Smooth muscle cell of bladder (primary cell): ENCODE results near the gene LIMS2. TPM values are rescaled to one million over a fixed set of nuclear protein-coding genes. Genes with fewer than 3 reads are reported as not detected.

ENCODE experiments used
- total RNA-seq: library from RNA; depleted of rRNA; stranded (reverse); fragments of >200 nt; gene quantifications from 2 replicates; pipeline ENCODE4 v1.2.3, GENCODE V29; 2014

LIMS2 gene
- 2.8 and 3.1 TPM in 2 replicates for total RNA-seq

GRCh38 chr2:127675331-127676261, at the start of gene LIMS2:
Gene LIMS2, minus strand, starts transcription at chr2:127675530. Its CDS starts 506 bp downstream, at chr2:127675024.

DNA sequence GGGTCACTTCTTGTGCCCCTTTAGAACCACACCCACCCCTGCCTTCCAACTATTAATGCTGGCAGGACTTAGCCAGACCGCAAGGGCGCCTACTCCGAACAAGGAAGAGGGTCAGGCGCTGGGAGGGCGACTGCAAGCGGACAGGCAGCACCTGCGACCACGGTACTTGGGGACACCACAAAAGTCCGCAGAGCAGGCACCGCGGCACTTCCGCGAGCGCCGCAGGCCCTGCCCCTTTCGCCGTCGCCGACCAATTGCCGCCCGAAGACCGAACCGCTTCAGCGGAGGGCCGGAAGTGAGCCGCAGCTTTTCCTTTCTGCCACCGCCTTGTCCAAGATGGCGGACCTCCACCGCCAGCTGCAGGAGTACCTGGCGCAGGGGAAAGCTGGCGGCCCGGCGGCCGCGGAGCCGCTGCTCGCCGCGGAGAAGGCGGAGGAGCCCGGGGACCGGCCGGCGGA, 25.9 kb upstream of the LIMS2 start, which contains the start of gene SFT2D3:
SFT2D3 (plus strand) TSS at position 305 of the 458 bp plus-strand sequence; CDS start at position 337, 32 bp downstream.

DNA sequence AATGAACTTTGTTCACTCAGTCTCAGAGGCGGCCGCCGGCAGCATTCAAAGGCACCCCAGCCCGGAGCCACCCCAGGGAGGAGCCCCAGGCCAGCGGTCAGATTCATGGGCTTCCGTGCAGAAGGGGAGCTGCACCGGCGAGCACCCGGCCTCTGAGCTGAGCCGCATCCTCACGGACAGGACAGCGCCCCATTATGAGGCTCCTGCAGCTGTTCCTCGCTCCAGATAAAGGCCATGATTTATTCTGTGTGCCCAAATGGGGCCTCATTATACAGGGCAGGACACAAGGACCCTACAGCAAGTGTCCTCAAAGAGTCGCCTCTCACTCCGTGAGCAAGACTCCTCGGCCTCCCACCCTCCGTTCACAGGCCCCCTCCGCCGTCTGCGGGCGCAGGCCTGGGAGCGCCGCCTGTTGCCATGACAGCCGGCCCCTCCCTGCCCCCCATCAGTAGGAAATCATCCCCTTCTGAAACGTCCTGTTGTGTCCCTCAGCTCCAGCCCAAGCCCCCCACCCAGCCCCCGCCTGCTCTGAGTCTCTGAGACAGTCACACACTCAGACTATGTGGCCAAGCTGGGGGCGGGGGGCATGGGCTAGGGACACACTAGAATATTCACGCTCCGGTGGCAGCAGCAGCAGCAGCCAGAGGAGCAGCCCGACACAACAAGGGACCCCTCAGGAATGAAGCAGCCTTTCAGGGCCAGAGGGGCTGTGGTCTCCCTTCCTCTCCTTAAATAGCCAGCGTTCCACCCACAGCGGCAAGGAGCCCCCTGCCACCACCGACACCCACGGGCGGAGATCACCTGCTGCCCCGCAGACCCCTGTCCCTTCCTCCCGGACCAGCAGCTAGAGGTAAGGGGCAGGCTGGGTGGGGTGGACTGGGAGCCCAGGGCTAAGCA, 29.7 kb downstream of the LIMS2 start, which contains the start of gene GPR17:
GPR17 (plus strand) TSS at position 759 of the 897 bp plus-strand sequence. CDS start 4,583 bp downstream, outside the sequence.

Other genes with a start within 250 kb of the LIMS2 start
- gene IWS1, start 149.0 kb downstream of the LIMS2 start, total RNA-seq = 43.0 and 45.1 TPM in 2 replicates
- not detected in 2 replicates for gene MYO7B, start 139.8 kb downstream of the LIMS2 start, total RNA-seq
- gene GPR17, start 29.4 kb downstream of the LIMS2 start, total RNA-seq = not detected in 2 replicates
- gene SFT2D3, start 26.0 kb upstream of the LIMS2 start, total RNA-seq = 3.5 and 3.8 TPM in 2 replicates
- 17.8 and 20.1 TPM in 2 replicates for gene WDR33, start 135.6 kb upstream of the LIMS2 start, total RNA-seq
- gene POLR2D, start 182.6 kb upstream of the LIMS2 start, total RNA-seq = 15.8 and 20.9 TPM in 2 replicates
- 13.4 and 14.2 TPM in 2 replicates for gene AMMECR1L, start 210.4 kb upstream of the LIMS2 start, total RNA-seq